SH-SY5Y (cell line): ENCODE measurements around the gene NFATC3.

Source experiments
- GATA2 ChIP-seq: IDR thresholded peaks from 2 replicates; pipeline ENCODE4 v1.6.1; 2011; ENCODE audit warnings: mild to moderate bottlenecking, low read depth, low read length
- GATA3 ChIP-seq: IDR thresholded peaks from 2 replicates; pipeline ENCODE4 v1.6.1; 2011; ENCODE audit warnings: low read depth, mild to moderate bottlenecking, low read length, moderate library complexity

DNA sequence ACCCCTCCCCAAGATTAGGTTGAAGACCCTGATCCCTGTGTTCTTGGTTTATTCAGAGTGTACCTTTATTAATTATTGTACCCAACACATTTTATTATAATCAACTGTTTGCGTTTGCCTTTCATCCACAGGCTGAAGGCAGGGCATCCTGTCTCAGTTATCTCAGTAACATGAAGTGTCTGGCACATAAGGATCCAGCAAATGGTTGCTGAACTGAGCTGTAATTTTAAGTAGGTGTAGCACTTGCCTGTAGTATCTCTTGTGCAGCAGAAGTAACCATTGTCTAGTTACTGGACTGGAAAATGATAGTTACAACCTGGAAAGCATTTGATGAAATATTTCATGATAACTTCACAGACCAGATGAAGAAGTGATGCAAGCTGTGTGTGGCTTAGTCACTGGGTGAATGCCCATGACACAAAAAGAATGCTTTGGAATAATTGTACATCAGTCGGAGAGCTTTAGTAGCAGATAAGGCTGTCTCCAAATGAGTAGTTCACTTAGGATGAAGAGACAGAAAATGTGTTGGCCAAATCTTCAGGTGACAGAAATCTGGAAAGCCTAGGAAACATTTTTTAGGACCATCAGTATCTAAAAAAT, 94.1 kb downstream of the NFATC3 start:
- TF ChIP-seq GATA2 (no peak), GATA3 (no peak)
